ENCODE results near the gene MYO5C. TPM values are rescaled to one million over a fixed set of nuclear protein-coding genes. Genes with fewer than 3 reads are reported as not detected.

MYO5C gene
- total and polyA plus RNA-seq, 2 of the 8 experiments (the other 6 are each of a cell fraction or from before 2014, with no cell fraction given) = 8.2 to 26.7 TPM

GRCh38 chr15:52259503-52259902 is 36.1 kb downstream of the MYO5C start (continued):
- TF ChIP-seq CTCF (IDR thresholded peaks at IDR 0.05; ENCODE audit: control extremely low read depth in 1 of 3, insufficient read depth in 1 of 3, low read depth in 1 of 3, low read length in 3 of 3) (no peak), EGR1 (IDR thresholded peaks at IDR 0.05; ENCODE audit: borderline replicate concordance, low read depth, low read length) (no peak), MAFK (IDR thresholded peaks at IDR 0.05; ENCODE audit: low read depth, low read length) (no peak)

All from H1 (cell line).